Thoracic aorta (tissue), 2 donors: ENCODE data around the gene PLA2G4E. TPM values are rescaled to one million over a fixed set of nuclear protein-coding genes. Genes with fewer than 3 reads are reported as not detected.

Experiments used
- ATAC-seq: fragments of 150-250 bp; one replicate; pipeline ENCODE4 v1.8.0; 2017; ENCODE audit warnings: low read depth; ENCODE audit not compliant: insufficient number of reproducible peaks, low FRiP score
- DNase-seq: peaks from one replicate; pipeline ENCODE4 v3.0.0-alpha.2; 2020; ENCODE audit warnings: low spot score
- H3K27ac ChIP-seq, 2 donors: fragments of 200-600 bp; sonication (generic); 1 replicate in 1 of 2; 2 replicates in 1 of 2; pipeline ENCODE4 v1.5.1; 2016; ENCODE audit warnings: mild to moderate bottlenecking in 2 of 2, moderate library complexity in 2 of 2
- H3K27me3 ChIP-seq: fragments of 200-600 bp; sonication (generic); replicated peaks from 2 replicates; pipeline ENCODE4 v1.6.0; 2016; ENCODE audit warnings: mild to moderate bottlenecking; ENCODE audit not compliant: insufficient read depth
- H3K36me3 ChIP-seq: fragments of 200-600 bp; sonication (generic); one replicate; pipeline ENCODE4 v1.5.1; 2016
- H3K4me1 ChIP-seq, 2 donors: fragments of 200-600 bp; sonication (generic); 1 replicate in 1 of 2; 2 replicates in 1 of 2; pipeline versions ENCODE4 v1.5.1 to v1.6.0; 2016; ENCODE audit warnings: low read depth in 2 of 2, mild to moderate bottlenecking in 1 of 2; ENCODE audit not compliant: control insufficient read depth in 1 of 2
- H3K4me3 ChIP-seq: fragments of 200-600 bp; sonication (generic); 2 replicates; pipeline ENCODE4 v1.5.1; 2016; ENCODE audit warnings: mild to moderate bottlenecking
- H3K9me3 ChIP-seq: fragments of 200-600 bp; sonication (generic); 2 replicates; pipeline ENCODE4 v1.5.1; 2016
- CTCF ChIP-seq: fragments of 200-600 bp; sonication (generic); IDR thresholded peaks from one replicate; pipeline ENCODE4 v1.5.1; 2019; ENCODE audit warnings: antibody characterized with exemption
- total RNA-seq, 2 donors: library from RNA; depleted of rRNA; stranded (reverse); fragments of >200 nt; gene quantifications; one replicate each; pipeline versions ENCODE4 v1.1.0 to v1.2.3, GENCODE V29; 2016

PLA2G4E gene
- total RNA-seq, 2 donors from 2014 or later = not detected

- H3K27me3 ChIP-seq = no peaks in the 10 kb centered on the region
- no peak overlapping the region for H3K4me3 ChIP-seq
- H3K36me3 ChIP-seq = no peaks in the 10 kb centered on the region
- ATAC-seq = no peak
- TF ChIP-seq CTCF = no peak
- no peak overlapping the region for H3K27ac ChIP-seq
- H3K9me3 ChIP-seq = no peaks in the 10 kb centered on the region
- H3K4me1 ChIP-seq = no peaks in the 10 kb centered on the region
- DNase-seq = no peak
Measured at GRCh38 chr15:42068601-42069000, 47.8 kb upstream of the PLA2G4E start.

DNA sequence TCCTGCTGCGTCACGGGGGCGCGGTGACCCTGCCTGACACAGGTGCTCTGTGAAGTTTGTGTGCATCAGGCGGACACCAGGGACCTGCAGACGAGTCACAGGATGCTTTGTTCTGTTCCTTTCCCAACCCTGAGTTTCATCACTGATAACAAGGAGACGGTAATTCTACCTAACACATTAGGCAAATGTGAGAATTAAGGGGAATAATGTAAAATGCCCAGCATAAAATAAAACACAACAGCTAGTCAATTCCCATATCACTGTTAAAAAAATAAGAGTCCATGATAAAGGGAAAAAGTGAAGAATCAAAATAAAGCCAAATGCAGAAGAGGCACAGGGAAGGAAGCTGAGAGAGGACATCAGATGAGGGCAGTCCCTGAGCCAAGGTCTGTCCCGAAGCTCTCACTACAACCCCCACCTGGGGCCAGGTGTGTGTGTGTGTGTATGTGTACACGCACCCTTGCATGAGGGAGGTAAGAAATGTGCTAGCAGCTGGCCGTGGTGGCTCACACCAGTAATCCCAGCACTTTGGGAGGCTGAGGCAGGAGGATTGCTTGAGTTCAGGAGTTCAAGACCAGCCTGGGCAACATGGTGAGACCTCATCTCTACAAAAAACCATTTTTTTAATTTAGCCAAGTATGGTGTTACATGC, 46.0 kb upstream of the PLA2G4E start:
- ATAC-seq = no peak
- Histone ChIP-seq H3K4me1 (no peaks in the 10 kb centered on the region), H3K27me3 (no peaks in the 10 kb centered on the region), H3K36me3 (no peaks in the 10 kb centered on the region), H3K4me3 (no peak overlapping the region), H3K27ac (no peak overlapping the region), H3K9me3 (no peaks in the 10 kb centered on the region)
- TF ChIP-seq CTCF = no peak
- DNase-seq = no peak

DNA sequence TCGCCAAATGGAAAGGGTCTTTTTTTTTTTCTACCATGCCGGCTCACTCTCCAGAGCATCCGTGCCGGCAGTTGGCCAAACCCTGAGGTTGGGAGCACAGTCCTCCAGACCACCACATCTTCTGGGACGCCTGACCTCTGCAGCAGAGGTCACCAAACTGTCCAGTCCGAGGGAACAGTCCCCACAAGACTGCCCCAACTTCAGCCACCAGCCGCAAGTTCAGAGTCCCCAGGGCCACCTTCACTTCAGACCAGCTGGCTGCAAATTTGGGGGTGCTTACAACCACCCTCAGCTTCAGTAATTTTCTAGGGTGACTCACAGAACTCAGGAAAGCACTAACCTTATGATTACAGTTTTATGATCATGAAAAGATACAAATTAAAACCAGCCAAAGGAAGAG, 44.6 kb upstream of the PLA2G4E start:
- DNase-seq (no peak), ATAC-seq (no peak)
- Histone ChIP-seq H3K36me3 (no peaks in the 10 kb centered on the region), H3K4me3 (no peak overlapping the region), H3K4me1 (no peaks in the 10 kb centered on the region), H3K27ac (no peak overlapping the region), H3K9me3 (no peaks in the 10 kb centered on the region), H3K27me3 (no peaks in the 10 kb centered on the region)
- TF ChIP-seq CTCF = no peak

DNA sequence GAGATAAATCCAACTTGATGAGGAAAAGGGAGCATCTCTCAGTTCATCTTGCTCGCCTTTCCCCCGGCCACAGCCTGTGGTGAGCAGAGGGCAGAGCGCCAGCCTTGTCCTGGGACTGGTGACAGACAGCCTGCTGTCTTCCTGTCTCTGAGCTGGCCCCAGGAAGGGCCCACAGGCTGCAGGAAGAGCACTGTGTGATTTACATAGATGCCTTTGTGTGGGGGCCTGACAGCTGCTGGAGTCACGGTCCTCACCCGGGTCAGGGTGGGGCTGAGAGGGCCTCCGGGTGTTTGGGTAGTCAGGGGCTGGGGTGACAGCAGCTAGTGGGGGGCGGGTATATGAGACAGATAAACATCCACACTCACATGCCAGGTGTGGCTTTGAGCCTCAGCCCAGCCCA, 44.2 kb upstream of the PLA2G4E start:
- DNase-seq = no peak
- no peak for TF ChIP-seq CTCF
- H3K36me3 ChIP-seq = no peaks in the 10 kb centered on the region
- no peaks in the 10 kb centered on the region for H3K9me3 ChIP-seq
- H3K27me3 ChIP-seq = no peaks in the 10 kb centered on the region
- ATAC-seq = no peak
- no peak overlapping the region for H3K27ac ChIP-seq
- H3K4me1 ChIP-seq = no peaks in the 10 kb centered on the region
- no peak overlapping the region for H3K4me3 ChIP-seq

GRCh38 chr15:42064271-42064670, 43.4 kb upstream of the PLA2G4E start:
- no peaks in the 10 kb centered on the region for H3K27me3 ChIP-seq
- no peaks in the 10 kb centered on the region for H3K4me1 ChIP-seq
- ATAC-seq = no peak
- H3K9me3 ChIP-seq = no peaks in the 10 kb centered on the region
- TF ChIP-seq CTCF = no peak
- DNase-seq = no peak
- no peaks in the 10 kb centered on the region for H3K36me3 ChIP-seq
- H3K27ac ChIP-seq = no peak overlapping the region
- H3K4me3 ChIP-seq = no peak overlapping the region
